Ectodermal cell (in vitro differentiated cells): ENCODE data around the gene PLCB4.

ENCODE experiments used
- H3K27ac ChIP-seq: 2 replicates; pipeline ENCODE4 v1.7.0; 2013; ENCODE audit warnings: mild to moderate bottlenecking, low read depth, low read length; ENCODE audit not compliant: insufficient read depth, poor library complexity, severe bottlenecking
- H3K27me3 ChIP-seq: 2 replicates; pipeline ENCODE4 v1.7.0; 2013; ENCODE audit warnings: mild to moderate bottlenecking, low read length; ENCODE audit not compliant: insufficient read depth, control insufficient read depth, poor library complexity, severe bottlenecking
- H3K36me3 ChIP-seq: one replicate; pipeline ENCODE4 v1.7.0; 2013; ENCODE audit warnings: low read length; ENCODE audit not compliant: control insufficient read depth, insufficient read depth
- H3K4me1 ChIP-seq: one replicate; pipeline ENCODE4 v1.7.0; 2013; ENCODE audit warnings: low read length; ENCODE audit not compliant: control insufficient read depth, insufficient read depth
- H3K4me3 ChIP-seq: 2 replicates; pipeline ENCODE4 v1.7.0; 2013; ENCODE audit warnings: low read depth, low read length, control low read depth; ENCODE audit not compliant: insufficient read depth
- H3K9me3 ChIP-seq: 2 replicates; pipeline ENCODE4 v1.7.0; 2013; ENCODE audit warnings: mild to moderate bottlenecking, low read length, moderate library complexity; ENCODE audit not compliant: control insufficient read depth
- WGBS, 2 experiments: methylation state at CpG; one replicate each; pipeline ENCODE4 v1.1.7; 2013; ENCODE audit warnings: missing lambda C conversion rate in 2 of 2; 5-methylcytosine and 5-hydroxymethylcytosine counted together

Gene PLCB4

DNA sequence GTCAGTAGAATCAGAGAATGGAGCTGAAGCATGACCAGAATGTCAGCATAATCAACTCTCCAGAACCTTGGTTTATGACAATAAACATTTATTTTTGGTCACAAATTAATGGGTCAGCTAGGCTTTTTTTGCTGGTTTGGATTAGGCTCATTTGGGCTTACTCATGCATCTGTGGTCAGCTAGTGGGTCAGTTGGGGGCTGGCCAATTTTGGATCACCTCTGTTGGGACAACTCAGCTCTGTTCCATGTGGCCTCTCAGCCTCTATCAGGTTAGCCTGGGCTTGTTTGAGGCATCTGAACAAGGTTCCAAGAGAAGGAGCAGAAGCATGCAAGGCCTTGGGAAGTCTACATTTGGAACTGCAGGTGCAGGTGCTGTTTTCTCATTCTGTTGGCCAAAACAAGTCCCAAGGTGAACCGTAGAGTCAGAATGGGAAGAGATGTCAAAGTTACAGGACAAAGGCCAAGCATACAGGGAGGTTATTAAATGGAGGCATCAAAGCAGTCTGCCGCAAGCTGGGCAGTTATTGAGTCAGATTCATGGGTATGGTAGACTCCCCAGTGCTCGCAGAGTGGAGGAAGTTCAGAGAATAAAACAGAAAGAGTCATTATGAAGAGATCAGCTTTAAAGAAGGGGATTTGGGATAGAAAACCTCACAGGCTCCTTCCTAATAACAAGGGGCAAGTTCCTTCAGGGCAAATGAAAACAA is 173.0 kb downstream of the PLCB4 start:
- Histone ChIP-seq H3K4me1 (peaks cover 4% of the 10 kb centered on the region), H3K9me3 (no peaks in the 10 kb centered on the region), H3K36me3 (no peaks in the 10 kb centered on the region), H3K27ac (no peak overlapping the region), H3K27me3 (no peaks in the 10 kb centered on the region), H3K4me3 (no peak overlapping the region)
- WGBS, 2 experiments, result 84 to 89% methylated on average over 3 of the region's 3 CpGs

DNA sequence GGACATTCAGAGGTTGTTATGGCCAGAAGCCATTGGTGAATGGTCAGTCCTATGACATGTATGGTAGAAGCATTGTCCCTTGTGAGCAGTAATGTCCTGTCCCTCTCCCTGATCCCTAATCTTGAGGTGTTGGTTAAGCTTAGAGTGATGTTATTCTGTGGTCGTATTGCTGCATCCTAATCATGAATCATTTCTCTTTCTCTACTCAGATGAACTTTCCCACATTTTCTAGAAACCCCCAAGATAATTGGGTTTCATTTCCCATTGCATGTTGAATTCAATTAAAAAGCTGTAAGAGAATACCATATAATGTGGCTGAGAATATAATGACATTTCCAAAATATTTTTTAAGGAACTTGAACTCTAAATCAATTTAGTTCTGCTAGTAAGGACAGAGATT is 175.1 kb downstream of the PLCB4 start:
- H3K4me3 ChIP-seq, result no peak overlapping the region
- no peak overlapping the region for H3K27ac ChIP-seq
- H3K36me3 ChIP-seq, result no peaks in the 10 kb centered on the region
- H3K4me1 ChIP-seq, result peaks cover 4% of the 10 kb centered on the region
- H3K27me3 ChIP-seq, result no peaks in the 10 kb centered on the region
- H3K9me3 ChIP-seq, result no peaks in the 10 kb centered on the region
- WGBS, 2 experiments, result 100% methylated on average over 1 of the region's 1 CpG; no CpG with 5 or more reads in 1 of the 2 experiments

DNA sequence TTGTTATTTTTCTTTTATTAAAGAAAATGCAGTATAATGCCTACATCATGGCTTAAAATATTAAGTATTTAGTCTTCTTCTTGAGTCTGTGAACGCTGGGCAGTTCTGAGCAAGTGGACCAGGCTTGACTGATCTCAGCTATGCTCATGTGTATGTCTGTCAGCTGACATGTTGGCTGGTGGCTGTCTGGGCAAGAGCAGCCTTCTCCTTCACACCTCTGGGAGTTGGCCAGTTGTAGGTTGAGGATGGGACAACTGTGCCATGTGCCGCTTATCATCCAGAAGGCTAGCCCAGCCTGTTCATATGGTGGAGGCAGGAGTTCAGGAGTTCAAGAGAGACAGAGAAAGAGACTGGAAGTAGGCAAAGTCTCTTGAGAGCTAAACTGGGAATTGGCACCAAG is 175.9 kb downstream of the PLCB4 start:
- Histone ChIP-seq H3K27me3 (no peaks in the 10 kb centered on the region), H3K4me3 (no peak overlapping the region), H3K4me1 (peaks cover 4% of the 10 kb centered on the region), H3K36me3 (no peaks in the 10 kb centered on the region), H3K9me3 (no peaks in the 10 kb centered on the region), H3K27ac (no peak overlapping the region)
- 86 to 97% methylated on average over 2 of the region's 2 CpGs for WGBS, 2 experiments

DNA sequence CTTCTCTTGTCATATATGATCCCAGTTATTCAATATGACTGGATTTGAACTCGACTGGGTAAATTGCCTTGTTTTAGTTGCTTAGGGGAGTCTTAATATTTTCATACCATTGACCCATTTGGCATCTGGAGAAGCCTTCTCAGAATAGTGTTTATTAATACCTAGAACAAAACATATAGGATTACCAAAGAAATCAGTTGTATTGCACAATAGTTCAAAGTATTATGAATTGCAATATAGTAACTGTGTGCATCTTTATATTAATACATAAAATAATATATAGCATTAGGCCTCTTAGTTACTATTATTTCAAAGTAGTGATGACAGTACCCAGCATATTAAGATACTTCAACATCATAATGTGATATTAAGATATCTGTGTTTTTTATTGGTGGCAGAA is 177.8 kb downstream of the PLCB4 start:
- Histone ChIP-seq H3K4me3 (no peak overlapping the region), H3K36me3 (no peaks in the 10 kb centered on the region), H3K9me3 (no peaks in the 10 kb centered on the region), H3K4me1 (no peaks in the 10 kb centered on the region), H3K27ac (no peak overlapping the region), H3K27me3 (no peaks in the 10 kb centered on the region)
- 100% methylated on average over 1 of the region's 1 CpG; no CpG with 5 or more reads in 1 of the 2 experiments for WGBS, 2 experiments

DNA sequence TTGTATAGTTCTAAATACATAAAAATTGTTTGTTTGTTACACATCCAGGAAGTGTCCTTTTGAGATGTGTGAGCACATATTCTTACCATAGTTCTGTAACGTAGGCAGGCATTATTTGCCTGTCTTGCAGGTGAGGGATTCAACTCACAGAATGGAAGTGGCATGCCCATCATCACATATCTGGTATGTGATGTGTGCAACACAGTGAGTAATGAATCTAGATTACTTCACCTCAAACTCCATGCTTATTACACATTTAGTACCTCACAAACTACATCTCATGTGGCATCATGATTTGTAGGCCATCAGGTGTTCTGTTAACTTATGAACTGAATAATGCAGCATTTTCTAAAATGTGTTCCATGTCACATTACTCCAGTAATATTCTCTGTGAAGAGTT is 181.6 kb downstream of the PLCB4 start:
- Histone ChIP-seq H3K4me1 (no peaks in the 10 kb centered on the region), H3K36me3 (no peaks in the 10 kb centered on the region), H3K27ac (no peak overlapping the region), H3K4me3 (no peak overlapping the region), H3K27me3 (no peaks in the 10 kb centered on the region), H3K9me3 (no peaks in the 10 kb centered on the region)
- 88 to 100% methylated on average over 1 of the region's 1 CpG for WGBS, 2 experiments

DNA sequence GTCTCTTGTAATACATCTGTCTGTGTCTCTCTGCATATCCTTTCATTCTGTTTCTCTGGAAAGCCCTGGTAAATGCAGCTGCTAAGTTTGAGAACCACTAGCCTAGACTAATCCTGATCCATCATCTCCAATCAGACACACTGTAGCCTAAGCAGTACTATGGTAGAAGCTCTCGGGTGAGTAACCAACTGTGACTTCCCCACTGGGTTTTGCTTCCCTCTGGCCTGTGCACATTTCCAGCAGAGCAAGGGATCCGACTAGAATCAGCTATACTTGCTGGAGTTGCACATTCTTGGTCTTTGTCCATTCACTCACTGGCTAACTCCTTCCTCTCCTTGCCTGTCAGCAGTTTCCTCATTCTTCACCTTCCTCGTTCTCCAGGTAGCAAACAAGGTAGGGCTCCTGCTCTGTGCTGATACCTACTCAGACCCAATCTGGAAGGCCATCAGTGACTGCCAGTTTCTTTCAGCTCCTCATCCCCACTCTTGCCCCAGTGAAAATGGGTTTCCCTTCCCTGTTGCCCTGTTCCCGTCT is 184.2 kb downstream of the PLCB4 start:
- Histone ChIP-seq H3K27ac (no peak overlapping the region), H3K4me3 (no peak overlapping the region), H3K27me3 (no peaks in the 10 kb centered on the region), H3K36me3 (no peaks in the 10 kb centered on the region), H3K9me3 (no peaks in the 10 kb centered on the region), H3K4me1 (no peaks in the 10 kb centered on the region)
- 82 to 83% methylated on average over 4 of the region's 4 CpGs for WGBS, 2 experiments

DNA sequence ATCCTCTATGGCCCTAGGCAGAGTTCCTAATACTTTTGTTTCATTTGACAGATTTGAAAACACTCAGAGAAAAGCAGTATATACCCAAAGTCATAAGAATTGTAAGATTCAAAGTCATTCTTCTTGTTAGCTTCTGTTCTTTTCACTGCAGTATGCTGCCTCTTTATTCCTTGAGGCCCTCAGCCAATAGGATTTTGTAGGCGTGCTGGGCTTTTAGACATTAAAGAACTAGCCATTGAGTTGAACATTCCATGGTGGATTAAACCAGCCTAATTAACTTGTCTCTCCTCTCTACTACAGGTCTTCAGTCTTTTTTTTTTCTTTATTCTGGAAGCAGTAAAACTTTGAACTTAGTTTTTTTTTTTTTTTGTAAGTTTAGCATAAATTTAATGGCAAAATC is 186.3 kb downstream of the PLCB4 start:
- Histone ChIP-seq H3K4me1 (no peaks in the 10 kb centered on the region), H3K27me3 (no peaks in the 10 kb centered on the region), H3K36me3 (no peaks in the 10 kb centered on the region), H3K27ac (no peak overlapping the region), H3K9me3 (no peaks in the 10 kb centered on the region), H3K4me3 (no peak overlapping the region)
- WGBS, 2 experiments, result 44 to 53% methylated on average over 1 of the region's 1 CpG

DNA sequence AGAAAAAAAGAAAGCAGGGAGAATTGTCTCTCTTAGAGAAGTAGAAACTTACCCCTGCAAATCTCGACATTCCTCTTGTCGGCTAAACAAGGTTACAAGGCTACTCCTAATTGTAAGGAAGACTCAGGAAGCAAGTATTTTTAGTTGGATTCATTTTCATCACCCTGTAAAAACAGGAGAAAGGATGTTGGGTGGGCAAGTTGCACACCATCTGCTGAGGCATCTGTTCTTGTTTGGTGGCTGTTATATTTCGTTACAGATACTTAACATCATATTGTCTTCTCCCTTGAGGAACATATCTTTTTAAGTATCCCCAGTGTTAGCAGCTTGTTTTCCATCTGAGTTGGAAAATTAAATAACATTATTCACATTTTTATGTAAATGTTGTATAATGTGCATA is 187.5 kb downstream of the PLCB4 start:
- no peaks in the 10 kb centered on the region for H3K27me3 ChIP-seq
- H3K4me3 ChIP-seq, result no peak overlapping the region
- no peaks in the 10 kb centered on the region for H3K36me3 ChIP-seq
- WGBS, 2 experiments, result 96 to 100% methylated on average over 2 of the region's 3 CpGs
- no peak overlapping the region for H3K27ac ChIP-seq
- no peaks in the 10 kb centered on the region for H3K9me3 ChIP-seq
- H3K4me1 ChIP-seq, result no peaks in the 10 kb centered on the region

DNA sequence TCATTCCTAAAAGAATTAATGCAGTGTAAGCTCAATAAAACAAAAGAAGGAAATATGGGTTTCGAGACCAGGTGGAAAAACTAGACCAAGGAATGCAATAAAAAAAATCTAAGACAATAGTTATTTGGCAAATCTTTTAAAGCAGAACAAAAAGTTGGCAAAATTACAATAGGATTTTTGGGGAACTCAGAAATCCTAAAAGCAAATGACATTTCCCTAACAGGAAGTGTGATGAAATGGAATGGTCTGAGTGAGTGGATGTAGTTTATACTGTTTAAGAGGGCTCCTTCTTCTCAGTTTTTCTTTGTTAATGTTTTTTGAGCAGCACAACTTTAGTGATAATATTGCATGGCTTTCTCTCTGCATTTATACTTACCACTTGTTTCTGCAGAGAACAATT is 190.0 kb downstream of the PLCB4 start:
- Histone ChIP-seq H3K9me3 (no peaks in the 10 kb centered on the region), H3K4me3 (no peak overlapping the region), H3K27me3 (no peaks in the 10 kb centered on the region), H3K36me3 (no peaks in the 10 kb centered on the region), H3K4me1 (peaks cover 4% of the 10 kb centered on the region), H3K27ac (no peak overlapping the region)
- 92% methylated on average over 1 of the region's 1 CpG; no CpG with 5 or more reads in 1 of the 2 experiments for WGBS, 2 experiments

DNA sequence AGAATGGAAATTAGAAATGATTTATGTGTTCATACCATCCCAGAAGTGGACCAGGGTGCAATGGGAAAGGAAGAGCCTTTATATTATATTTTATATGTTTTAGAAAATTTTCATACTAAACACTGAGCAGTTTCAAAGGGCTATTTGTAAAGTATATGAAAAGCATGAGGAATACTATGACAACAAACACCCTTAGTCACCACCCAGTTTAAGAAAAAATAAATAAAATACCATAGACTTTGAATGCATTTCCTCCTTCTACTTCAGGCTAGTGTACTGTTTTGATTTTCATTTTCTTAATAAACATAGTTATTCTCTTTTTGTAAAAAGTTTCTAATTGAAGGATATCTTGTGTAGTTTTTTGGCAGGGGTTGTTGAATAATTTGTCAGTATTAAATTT is 191.1 kb downstream of the PLCB4 start:
- Histone ChIP-seq H3K4me3 (no peak overlapping the region), H3K27ac (no peak overlapping the region), H3K4me1 (peaks cover 4% of the 10 kb centered on the region), H3K27me3 (no peaks in the 10 kb centered on the region), H3K9me3 (no peaks in the 10 kb centered on the region), H3K36me3 (no peaks in the 10 kb centered on the region)
